ENCODE data around the gene SYNPR. TPM values are rescaled to one million over a fixed set of nuclear protein-coding genes. Genes with fewer than 3 reads are reported as not detected.

The SYNPR gene
- polyA plus RNA-seq, 1 experiment, result not detected

DNA sequence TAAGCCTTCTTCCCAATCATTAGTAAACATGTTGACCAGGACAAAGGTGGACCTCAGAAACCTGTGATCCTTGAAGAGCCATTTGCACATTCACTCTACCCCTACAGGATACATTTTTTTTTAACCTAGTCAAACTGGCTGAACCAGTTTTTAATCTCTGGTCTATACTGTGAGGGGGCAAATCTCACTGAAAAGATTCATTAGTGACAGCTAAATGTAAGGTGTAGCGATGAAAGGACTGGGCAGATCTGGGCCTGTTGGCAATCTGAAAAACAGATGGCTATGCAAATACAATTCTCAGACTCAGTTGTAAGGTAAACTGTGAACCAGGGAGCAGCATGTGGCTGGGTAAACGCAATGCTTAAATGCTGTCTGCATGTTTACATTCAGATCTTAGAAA lies 298.7 kb downstream of the SYNPR start:
- DNase-seq (ENCODE audit: low read depth), result no peak
- POLR2A ChIA-PET, result no interaction called here
- Histone ChIP-seq H3K4me3 (ENCODE audit: low read depth, low read length) (no peak overlapping the region), H3K27me3 (ENCODE audit: control insufficient read depth, insufficient read depth, low read length) (no peaks in the 10 kb centered on the region), H3K36me3 (ENCODE audit: control insufficient read depth, insufficient read depth, low read length) (no peaks in the 10 kb centered on the region)
- CTCF ChIA-PET, result no interaction called here
- TF ChIP-seq, protein P1, sequence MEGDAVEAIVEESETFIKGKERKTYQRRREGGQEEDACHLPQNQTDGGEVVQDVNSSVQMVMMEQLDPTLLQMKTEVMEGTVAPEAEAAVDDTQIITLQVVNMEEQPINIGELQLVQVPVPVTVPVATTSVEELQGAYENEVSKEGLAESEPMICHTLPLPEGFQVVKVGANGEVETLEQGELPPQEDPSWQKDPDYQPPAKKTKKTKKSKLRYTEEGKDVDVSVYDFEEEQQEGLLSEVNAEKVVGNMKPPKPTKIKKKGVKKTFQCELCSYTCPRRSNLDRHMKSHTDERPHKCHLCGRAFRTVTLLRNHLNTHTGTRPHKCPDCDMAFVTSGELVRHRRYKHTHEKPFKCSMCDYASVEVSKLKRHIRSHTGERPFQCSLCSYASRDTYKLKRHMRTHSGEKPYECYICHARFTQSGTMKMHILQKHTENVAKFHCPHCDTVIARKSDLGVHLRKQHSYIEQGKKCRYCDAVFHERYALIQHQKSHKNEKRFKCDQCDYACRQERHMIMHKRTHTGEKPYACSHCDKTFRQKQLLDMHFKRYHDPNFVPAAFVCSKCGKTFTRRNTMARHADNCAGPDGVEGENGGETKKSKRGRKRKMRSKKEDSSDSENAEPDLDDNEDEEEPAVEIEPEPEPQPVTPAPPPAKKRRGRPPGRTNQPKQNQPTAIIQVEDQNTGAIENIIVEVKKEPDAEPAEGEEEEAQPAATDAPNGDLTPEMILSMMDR (IDR thresholded peaks at IDR 0.05; ENCODE audit: insufficient read depth, low read depth, low read length), result no peak

DNA sequence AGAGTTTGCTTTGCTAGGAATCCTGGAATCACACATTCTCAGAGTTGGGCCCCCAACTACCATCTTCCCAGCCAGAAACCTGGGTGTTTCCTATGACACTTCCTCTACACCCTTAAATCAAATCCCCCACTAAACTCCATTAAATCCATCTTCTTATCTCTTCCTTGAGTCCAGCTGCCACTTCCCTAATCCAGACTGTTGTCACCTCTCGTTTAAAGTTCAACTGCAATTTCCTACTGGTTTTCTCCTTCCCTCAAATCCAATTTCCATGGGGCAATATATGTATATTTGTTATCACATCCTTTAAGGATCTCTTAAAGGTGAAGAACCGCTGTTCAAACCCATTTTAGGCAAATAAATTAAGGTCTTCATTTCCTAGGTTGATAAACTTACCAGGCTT lies 300.8 kb downstream of the SYNPR start:
- TF ChIP-seq, protein P1 (IDR thresholded peaks at IDR 0.05; ENCODE audit: insufficient read depth, low read depth, low read length), result no peak
- H3K36me3 ChIP-seq (ENCODE audit: control insufficient read depth, insufficient read depth, low read length), result no peaks in the 10 kb centered on the region
- ChIA-PET CTCF (no interaction called here), POLR2A (no interaction called here)
- H3K4me3 ChIP-seq (ENCODE audit: low read depth, low read length), result no peak overlapping the region
- no peak for DNase-seq (ENCODE audit: low read depth)
- H3K27me3 ChIP-seq (ENCODE audit: control insufficient read depth, insufficient read depth, low read length), result no peaks in the 10 kb centered on the region

DNA sequence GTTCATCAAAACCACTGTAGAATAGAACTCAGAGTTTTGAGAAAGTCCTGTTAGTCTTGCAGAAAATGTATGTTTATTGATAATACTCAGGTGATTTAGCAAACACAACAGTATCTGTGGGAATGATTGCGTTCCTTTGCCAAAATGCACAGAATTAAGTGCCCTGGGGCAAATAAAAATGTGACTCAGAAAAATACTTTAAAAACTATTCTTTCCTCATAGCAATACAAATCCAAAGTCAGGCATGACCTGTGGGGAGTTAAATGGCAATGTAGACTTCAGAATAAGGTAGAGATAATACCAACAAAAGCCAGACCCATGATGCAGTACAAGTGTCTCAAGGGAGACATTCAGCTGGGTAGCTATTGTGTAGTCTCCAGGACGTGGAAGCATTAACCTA lies 302.0 kb downstream of the SYNPR start:
- POLR2A ChIA-PET, result no interaction called here
- H3K27me3 ChIP-seq (ENCODE audit: control insufficient read depth, insufficient read depth, low read length), result no peaks in the 10 kb centered on the region
- no peaks in the 10 kb centered on the region for H3K36me3 ChIP-seq (ENCODE audit: control insufficient read depth, insufficient read depth, low read length)
- H3K4me3 ChIP-seq (ENCODE audit: low read depth, low read length), result no peak overlapping the region
- CTCF ChIA-PET, result no interaction called here
- no peak for DNase-seq (ENCODE audit: low read depth)
- TF ChIP-seq, protein P1 (IDR thresholded peaks at IDR 0.05; ENCODE audit: insufficient read depth, low read depth, low read length), result no peak

DNA sequence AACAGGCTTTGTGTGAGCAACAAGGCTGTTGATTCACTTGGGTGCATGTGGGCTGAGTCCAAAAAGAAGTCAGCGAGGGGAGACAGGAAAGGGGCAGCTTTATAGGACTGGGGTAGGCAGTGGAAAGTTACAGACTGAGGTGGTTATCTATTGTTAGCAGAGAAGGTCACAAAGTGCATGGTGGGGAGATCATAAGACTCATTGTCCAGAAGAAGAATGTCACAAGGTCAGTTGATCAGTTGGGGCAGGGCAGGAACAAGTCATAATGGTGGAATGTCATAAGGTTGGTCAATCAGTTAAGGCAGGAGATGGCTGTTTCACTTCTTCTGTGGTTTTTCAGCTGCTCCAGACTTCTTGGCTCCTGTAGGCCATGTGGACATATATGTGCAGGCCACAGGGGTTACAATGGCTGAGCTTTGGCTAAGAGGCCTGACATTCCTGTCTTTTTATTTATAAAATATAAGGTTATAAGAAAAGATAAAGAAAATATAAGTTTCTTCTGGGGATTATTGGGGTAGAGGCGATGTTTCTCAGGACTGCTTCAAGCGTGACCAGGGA lies 304.9 kb downstream of the SYNPR start:
- CTCF ChIA-PET, result interaction anchor here (0.9 to 1.3 kb wide), 2 partner anchors 11 to 19 kb away, joined by 3 read pairs; no protein-coding TSS in a partner anchor
- TF ChIP-seq, protein P1 (IDR thresholded peaks at IDR 0.05; ENCODE audit: insufficient read depth, low read depth, low read length), result no peak
- H3K4me3 ChIP-seq (ENCODE audit: low read depth, low read length), result no peak overlapping the region
- no peak for DNase-seq (ENCODE audit: low read depth)
- no peaks in the 10 kb centered on the region for H3K36me3 ChIP-seq (ENCODE audit: control insufficient read depth, insufficient read depth, low read length)
- POLR2A ChIA-PET, result no interaction called here
- no peaks in the 10 kb centered on the region for H3K27me3 ChIP-seq (ENCODE audit: control insufficient read depth, insufficient read depth, low read length)

DNA sequence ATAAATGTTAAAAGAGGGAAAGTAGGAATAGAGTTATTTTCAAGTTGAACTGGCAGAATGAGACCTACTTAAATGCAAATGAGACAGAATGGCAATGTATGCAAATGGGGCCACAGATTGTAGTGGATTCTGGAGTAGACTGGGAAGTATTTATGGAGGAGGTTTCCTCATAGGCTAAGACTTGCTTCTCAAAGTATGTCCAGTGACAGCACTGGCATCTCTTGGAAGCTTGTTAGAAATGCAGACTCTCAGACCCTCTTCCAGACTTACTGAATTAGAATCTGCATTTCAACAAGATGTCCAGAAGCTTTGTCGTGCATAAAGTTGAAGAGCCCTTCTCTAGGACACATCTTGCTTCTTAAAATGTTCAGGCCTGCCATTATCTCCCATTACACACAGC lies 306.6 kb downstream of the SYNPR start:
- Histone ChIP-seq H3K4me3 (ENCODE audit: low read depth, low read length) (no peak overlapping the region), H3K36me3 (ENCODE audit: control insufficient read depth, insufficient read depth, low read length) (no peaks in the 10 kb centered on the region), H3K27me3 (ENCODE audit: control insufficient read depth, insufficient read depth, low read length) (no peaks in the 10 kb centered on the region)
- TF ChIP-seq, protein P1 (IDR thresholded peaks at IDR 0.05; ENCODE audit: insufficient read depth, low read depth, low read length), result no peak
- no peak for DNase-seq (ENCODE audit: low read depth)
- POLR2A ChIA-PET, result no interaction called here
- CTCF ChIA-PET, result interaction anchor here (1.1 to 1.7 kb wide), 2 partner anchors 9 to 15 kb away, joined by 3 to 4 read pairs; no protein-coding TSS in a partner anchor
